ENCODE data around the gene AADACL4. TPM values are rescaled to one million over a fixed set of nuclear protein-coding genes. Genes with fewer than 3 reads are reported as not detected.

AADACL4 gene
- total and polyA plus RNA-seq, 2 of the 8 experiments (the other 6 are each of a cell fraction or from before 2014, with no cell fraction given), result 0.08 TPM; not detected in 1

DNA sequence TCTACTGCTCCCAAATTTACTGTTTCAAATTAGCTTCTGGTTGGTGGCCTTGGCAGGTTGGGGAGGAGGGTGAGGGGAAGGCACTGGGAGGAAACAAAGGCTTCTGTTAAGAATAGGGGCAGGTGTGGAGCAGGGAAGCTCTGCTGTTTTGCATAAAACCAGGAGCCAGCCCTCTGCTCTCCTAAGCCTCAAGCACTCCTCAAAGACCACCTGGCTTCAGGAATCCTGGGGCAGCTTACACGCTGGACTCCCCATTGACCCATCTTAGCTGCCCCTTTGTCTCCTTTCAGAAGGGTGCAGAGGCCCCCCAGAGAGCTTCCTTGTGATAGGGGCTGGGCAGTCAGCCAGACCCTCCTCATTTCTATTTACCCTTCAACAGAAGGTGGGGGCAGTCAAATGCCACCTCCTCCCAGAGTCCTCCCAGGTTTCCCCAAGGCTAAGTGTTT, 14.4 kb upstream of the AADACL4 start (continued):
- TF ChIP-seq CHD1 (IDR thresholded peaks at IDR 0.05; ENCODE audit: low read depth, low read length), result no peak
- no peak for TF ChIP-seq KDM4A (IDR thresholded peaks at IDR 0.05; ENCODE audit: low read depth, low read length, severe bottlenecking)

Data from H1 (cell line).